SK-N-DZ (cell line): ENCODE results near the gene EPB41L4A.
"Not testable (repeated sequence)": the region's sequence is repeated elsewhere in the genome, so short reads cannot be mapped to it uniquely, and the experiment has no call there.

Experiments
- DNase-seq: peaks from one replicate; pipeline ENCODE4 v3.0.0-alpha.2; 2015; ENCODE audit warnings: low spot score

EPB41L4A gene

GRCh38 chr5:112210430-112211005 is 208.6 kb downstream of the EPB41L4A start:
- DNase-seq, result peak; percentile 51

- no peak for DNase-seq
These were observed 210.1 kb downstream of the EPB41L4A start for GRCh38 chr5:112208699-112209615.

- not testable (repeated sequence) for DNase-seq
These were observed 210.9 kb downstream of the EPB41L4A start for GRCh38 chr5:112208195-112208594.

- no peak for DNase-seq
These were observed 213.2 kb downstream of the EPB41L4A start for GRCh38 chr5:112205846-112206245.

- no peak for DNase-seq
These were observed 215.8 kb downstream of the EPB41L4A start for GRCh38 chr5:112203229-112203628.

- DNase-seq, result no peak
These were observed 216.4 kb downstream of the EPB41L4A start for GRCh38 chr5:112202694-112203093.

GRCh38 chr5:112201141-112201540 is 217.9 kb downstream of the EPB41L4A start:
- DNase-seq, result no peak

- DNase-seq, result no peak
These were observed 218.9 kb downstream of the EPB41L4A start for GRCh38 chr5:112200131-112200530.

GRCh38 chr5:112196584-112196983 is 222.5 kb downstream of the EPB41L4A start:
- DNase-seq, result no peak

GRCh38 chr5:112195924-112196323 is 223.2 kb downstream of the EPB41L4A start:
- no peak for DNase-seq

GRCh38 chr5:112192866-112193265 is 226.2 kb downstream of the EPB41L4A start:
- DNase-seq, result no peak

- no peak for DNase-seq
These were observed 227.0 kb downstream of the EPB41L4A start for GRCh38 chr5:112192072-112192471.

GRCh38 chr5:112189391-112189790 is 229.7 kb downstream of the EPB41L4A start:
- DNase-seq, result no peak

GRCh38 chr5:112186401-112186990 is 232.6 kb downstream of the EPB41L4A start:
- DNase-seq, result peak; percentile 55

- DNase-seq, result no peak
These were observed 235.2 kb downstream of the EPB41L4A start for GRCh38 chr5:112183874-112184273.

GRCh38 chr5:112183103-112183711 is 235.9 kb downstream of the EPB41L4A start:
- no peak for DNase-seq

- no peak for DNase-seq
These were observed 239.8 kb downstream of the EPB41L4A start for GRCh38 chr5:112179290-112179689.

- DNase-seq, result peak; percentile 77
These were observed 244.0 kb downstream of the EPB41L4A start for GRCh38 chr5:112174959-112175594.

- no peak for DNase-seq
These were observed 253.0 kb downstream of the EPB41L4A start for GRCh38 chr5:112165897-112166737.

- no peak for DNase-seq
These were observed 253.7 kb downstream of the EPB41L4A start for GRCh38 chr5:112165399-112165798.

- DNase-seq, result no peak
These were observed 255.6 kb downstream of the EPB41L4A start for GRCh38 chr5:112163435-112163834.
